GM13977 (cell line): Measurements from ENCODE around the gene GRIK2.

Source experiments
- DNase-seq: peaks from one replicate; pipeline ENCODE4 v3.0.0; 2012; ENCODE audit warnings: low spot score
- CTCF ChIP-seq: IDR thresholded peaks from 2 replicates; pipeline ENCODE4 v1.5.1; 2012; ENCODE audit warnings: mild to moderate bottlenecking, control low read depth; ENCODE audit not compliant: insufficient read depth; ENCODE audit errors: extremely low read depth, missing control alignments
- in situ Hi-C: fragments of 300-500 bp; cut with MboI; formaldehyde crosslinking; loops from one replicate; pipeline ENCODE4 v1.12.0; 2022; ENCODE audit warnings: low sequenced_read_pairs, low pct_unique_long_range_greater_than_20kb, mixed read lengths, inconsistent platforms; ENCODE audit not compliant: unreplicated experiment

GRIK2 gene

GRCh38 chr6:101826269-101826668, 432.8 kb downstream of the GRIK2 start:
- no peak for TF ChIP-seq CTCF
- DNase-seq: no peak
- in situ Hi-C loops: no loop called here

GRCh38 chr6:101826678-101827077, 433.2 kb downstream of the GRIK2 start:
- in situ Hi-C loops: no loop called here
- no peak for DNase-seq
- no peak for TF ChIP-seq CTCF

- no peak for DNase-seq
- no peak for TF ChIP-seq CTCF
- in situ Hi-C loops: no loop called here
Measured at GRCh38 chr6:101830501-101831031, 437.1 kb downstream of the GRIK2 start.

GRCh38 chr6:101832371-101832770, 438.9 kb downstream of the GRIK2 start:
- no peak for DNase-seq
- in situ Hi-C loops: no loop called here
- no peak for TF ChIP-seq CTCF

- DNase-seq: no peak
- TF ChIP-seq CTCF: no peak
- in situ Hi-C loops: no loop called here
Measured at GRCh38 chr6:101840100-101840499, 446.6 kb downstream of the GRIK2 start.

GRCh38 chr6:101845172-101845571, 451.7 kb downstream of the GRIK2 start:
- no peak for DNase-seq

More at GRCh38 chr6:101845172-101845571, 451.7 kb downstream of the GRIK2 start:
- in situ Hi-C loops: no loop called here
- TF ChIP-seq CTCF: no peak
